HG03159 (cell line): ENCODE measurements around the gene ISCU.

Experiments used
- ATAC-seq: cut with Tn5 transposase; IDR thresholded peaks from one replicate; pipeline ENCODE4 v1.9.1; 2021; ENCODE audit warnings: mild to moderate bottlenecking, moderate library complexity; ENCODE audit not compliant: unreplicated experiment

Gene ISCU

GRCh38 chr12:108562348-108563135 is at the start of gene ISCU:
Gene ISCU (plus strand): TSS chr12:108562596. CDS start chr12:108562623, 27 bp downstream.
- peak; percentile 59 for ATAC-seq

DNA sequence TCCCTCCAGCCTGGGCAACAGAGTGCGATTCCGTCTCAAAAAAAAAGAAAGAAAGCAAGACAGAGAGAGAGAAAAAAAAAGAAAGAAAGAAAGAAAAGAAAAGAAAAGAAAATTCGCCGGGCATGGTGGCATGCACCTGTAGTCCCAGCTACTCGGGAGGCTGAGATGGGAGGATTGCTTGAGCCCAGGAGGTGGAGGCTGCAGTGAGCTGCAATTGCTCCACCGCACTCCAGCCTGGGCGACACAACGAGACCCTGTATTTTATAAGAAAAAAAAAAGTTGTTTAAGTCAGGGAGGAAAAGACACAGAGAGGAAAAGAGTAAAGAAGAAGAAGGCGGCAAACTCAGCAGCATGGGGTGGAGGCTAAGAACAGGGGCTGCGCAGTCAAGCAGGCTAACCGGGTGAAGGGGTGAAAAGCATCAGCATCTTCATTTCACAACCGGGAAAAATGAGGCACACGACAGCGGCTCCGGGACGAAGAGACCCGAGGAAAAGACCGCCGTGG is 47.9 kb upstream of the ISCU start:
- ATAC-seq = no peak

DNA sequence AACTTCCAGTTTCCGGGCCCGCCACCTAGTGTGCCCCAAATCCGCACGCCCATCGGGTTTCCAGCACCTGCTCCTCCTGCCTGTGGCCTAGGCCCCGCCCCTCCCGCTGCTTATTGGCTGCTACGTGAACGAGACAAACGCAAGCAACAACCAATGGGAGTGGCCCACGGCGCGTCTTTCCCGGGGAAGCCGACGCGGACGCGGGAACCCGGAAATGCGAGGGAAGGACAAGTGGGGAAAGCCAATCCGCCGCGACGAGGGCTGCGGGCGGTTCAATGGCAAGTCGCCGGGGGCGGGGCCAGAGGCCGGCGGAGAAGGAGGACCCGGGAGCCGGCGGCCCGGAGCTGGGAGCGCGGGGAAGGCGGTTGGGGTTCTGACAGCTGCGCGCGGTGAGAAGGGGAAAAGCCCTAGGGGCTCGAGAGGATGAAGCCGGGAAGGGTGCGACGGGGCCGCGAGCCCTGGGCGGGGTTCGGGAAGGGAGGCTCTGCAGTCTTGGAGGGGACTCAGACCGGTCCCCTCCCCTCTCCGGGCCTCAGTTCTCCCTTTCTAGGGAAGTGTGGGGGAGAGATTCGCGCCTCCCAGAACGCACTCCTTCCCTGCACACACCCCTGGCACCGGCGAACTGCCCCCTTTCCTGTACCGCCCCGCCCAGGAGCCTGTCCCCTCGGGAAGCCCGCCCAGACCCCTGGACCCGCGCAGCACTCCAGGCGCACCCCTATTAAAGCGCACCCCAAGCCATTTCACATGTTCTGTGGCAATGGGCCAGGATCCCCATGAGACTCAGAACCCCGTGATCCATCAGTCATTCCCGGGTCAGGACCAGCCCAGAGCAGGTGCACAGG is 47.2 kb upstream of the ISCU start, which contains the start of gene FICD:
Gene FICD, plus strand, starts transcription at position 305 of the 842 bp plus-strand sequence. CDS start 1,696 bp downstream, outside the sequence.
- ATAC-seq = peak; percentile 85

DNA sequence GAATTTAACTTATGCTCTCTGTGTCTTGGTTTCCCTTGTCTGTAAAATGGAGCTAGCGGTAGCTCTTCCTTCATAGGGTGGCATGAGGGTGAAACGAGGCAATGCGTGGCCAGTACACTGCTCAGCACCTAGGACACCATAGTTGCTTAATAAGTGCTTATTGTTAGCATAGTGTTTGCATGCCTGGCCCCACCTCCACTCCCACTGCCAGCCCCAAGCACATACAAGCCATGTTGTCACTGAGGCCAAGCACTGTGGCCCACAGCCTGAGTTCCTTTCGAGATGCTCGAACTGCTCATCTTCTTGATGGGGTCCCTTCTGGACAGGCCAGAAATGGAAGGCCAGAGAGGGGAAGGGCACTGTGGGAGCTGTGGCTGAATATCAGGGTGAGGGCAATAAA is 46.5 kb upstream of the ISCU start:
- no peak for ATAC-seq

DNA sequence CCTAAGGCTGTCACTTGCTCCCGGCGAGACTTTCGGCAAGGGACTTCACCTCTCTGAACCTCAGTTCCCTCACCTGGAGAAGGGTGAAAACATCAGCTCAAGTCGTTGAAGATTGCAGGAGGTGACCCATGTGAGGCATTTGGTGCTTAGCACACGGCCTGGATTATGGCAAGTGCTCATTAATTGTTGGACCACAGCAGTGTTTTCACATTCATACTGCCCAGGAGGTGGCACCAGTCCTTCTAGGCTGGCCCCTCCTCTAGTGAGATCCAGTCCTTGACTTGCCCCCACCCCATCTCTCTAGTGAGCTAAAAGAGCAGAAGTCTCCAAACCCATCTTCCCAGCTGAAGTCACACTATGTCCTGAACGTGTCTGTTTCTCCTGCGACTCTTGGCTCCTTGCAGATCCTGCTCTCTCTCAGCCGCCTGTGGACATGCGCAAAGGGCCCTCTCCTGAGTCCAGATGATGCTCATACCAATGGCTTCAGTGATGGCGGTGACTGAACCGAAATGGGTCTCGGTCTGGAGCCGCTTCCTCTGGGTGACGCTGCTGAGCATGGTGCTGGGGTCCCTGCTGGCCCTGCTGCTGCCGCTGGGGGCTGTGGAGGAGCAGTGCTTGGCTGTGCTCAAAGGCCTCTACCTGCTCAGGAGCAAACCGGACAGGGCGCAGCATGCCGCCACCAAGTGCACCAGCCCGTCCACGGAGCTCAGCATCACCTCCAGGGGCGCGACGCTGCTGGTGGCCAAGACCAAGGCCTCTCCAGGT is 45.7 kb upstream of the ISCU start:
- no peak for ATAC-seq

GRCh38 chr12:108517288-108518100 is 44.9 kb upstream of the ISCU start:
- ATAC-seq = no peak

- ATAC-seq = no peak
Measured at GRCh38 chr12:108518101-108518715, 44.2 kb upstream of the ISCU start.

DNA sequence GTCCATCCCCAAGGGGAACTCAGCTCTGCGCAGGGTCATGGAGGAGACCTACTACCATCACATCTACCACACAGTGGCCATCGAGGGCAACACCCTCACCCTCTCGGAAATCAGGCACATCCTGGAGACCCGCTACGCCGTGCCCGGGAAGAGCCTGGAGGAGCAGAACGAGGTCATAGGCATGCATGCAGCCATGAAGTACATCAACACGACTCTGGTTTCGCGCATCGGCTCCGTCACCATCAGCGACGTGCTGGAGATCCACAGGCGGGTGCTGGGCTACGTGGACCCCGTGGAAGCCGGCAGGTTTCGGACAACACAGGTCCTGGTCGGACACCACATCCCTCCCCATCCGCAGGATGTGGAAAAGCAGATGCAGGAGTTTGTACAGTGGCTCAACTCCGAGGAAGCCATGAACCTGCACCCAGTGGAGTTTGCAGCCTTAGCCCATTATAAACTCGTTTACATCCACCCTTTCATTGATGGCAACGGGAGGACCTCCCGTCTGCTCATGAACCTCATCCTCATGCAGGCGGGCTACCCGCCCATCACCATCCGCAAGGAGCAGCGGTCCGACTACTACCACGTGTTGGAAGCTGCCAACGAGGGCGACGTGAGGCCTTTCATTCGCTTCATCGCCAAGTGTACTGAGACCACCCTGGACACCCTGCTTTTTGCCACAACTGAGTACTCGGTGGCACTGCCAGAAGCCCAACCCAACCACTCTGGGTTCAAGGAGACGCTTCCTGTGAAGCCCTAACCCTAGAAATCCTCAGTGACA is 43.5 kb upstream of the ISCU start:
- ATAC-seq = no peak

GRCh38 chr12:108519558-108519957 is 42.8 kb upstream of the ISCU start:
- ATAC-seq = no peak

- ATAC-seq = no peak
Measured at GRCh38 chr12:108523365-108523764, 39.0 kb upstream of the ISCU start.

GRCh38 chr12:108525681-108526080 is 36.7 kb upstream of the ISCU start:
- no peak for ATAC-seq

DNA sequence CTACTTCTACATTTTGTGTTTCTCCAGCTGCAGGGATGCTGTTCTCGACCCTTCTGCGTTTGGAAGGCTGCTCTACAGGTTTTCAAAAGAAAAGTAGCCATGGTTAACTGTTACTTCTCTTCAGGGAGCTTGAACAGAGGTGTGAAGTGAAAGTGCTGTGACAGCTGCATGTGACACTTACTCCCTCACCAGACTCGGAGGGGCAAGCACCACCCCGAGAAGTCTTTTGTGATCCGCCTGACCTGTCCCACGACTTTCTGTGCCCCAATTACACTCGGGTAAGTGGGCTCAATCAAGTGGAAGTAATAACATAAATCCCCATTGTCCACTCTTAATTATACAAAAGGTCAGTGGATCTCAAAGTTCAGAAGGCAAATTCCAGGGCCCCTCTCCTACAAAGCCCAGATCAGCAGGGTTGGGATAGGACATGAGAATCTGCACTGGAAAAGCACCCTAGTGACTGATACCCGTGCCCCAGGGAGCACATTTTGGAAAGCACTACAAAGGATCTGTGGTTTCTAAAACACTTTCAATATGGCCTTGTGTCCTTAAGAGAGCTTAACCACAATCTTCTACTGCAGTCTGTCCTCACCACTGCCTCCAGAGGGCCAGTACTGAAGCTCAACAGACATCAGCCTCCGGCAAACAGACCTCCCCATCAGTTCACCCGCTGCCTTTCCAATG is 35.8 kb upstream of the ISCU start:
- ATAC-seq = no peak

DNA sequence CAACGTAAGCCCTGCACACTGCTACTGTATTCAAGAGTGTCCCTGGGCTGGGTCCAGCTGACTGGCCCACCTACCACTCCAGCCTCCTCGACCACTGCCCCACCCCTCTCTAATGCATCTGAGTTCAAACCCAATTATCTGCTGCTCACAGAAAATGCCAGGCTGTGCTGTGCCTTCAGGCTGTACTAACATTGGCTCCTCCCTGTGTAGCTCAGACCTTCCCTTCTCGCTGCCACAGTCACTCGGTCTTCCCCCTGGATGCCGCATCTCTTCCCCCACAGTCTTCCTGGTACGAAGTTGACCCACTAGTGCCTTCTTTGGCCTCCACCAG is 35.3 kb upstream of the ISCU start:
- no peak for ATAC-seq

DNA sequence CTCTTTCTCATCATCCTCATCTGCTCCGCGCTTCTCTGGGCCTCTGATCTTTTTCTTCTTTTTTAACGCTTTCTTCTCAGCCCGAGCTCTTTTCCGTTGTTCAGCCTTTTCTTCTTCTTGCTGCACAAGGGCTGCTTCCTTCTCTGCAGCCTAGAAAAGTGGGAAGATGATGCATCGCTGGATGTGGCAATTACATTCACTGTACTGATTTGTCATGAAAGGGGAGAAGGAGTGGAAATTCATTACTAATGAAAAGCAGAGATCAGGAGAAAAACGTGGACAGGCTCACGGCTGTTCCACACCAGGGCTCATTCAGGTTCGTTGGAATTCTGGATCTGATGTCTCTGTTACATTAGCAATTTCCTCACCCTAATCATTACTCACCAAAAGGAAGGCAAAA is 32.2 kb upstream of the ISCU start:
- no peak for ATAC-seq

- ATAC-seq = no peak
Measured at GRCh38 chr12:108531929-108532848, 30.2 kb upstream of the ISCU start.

DNA sequence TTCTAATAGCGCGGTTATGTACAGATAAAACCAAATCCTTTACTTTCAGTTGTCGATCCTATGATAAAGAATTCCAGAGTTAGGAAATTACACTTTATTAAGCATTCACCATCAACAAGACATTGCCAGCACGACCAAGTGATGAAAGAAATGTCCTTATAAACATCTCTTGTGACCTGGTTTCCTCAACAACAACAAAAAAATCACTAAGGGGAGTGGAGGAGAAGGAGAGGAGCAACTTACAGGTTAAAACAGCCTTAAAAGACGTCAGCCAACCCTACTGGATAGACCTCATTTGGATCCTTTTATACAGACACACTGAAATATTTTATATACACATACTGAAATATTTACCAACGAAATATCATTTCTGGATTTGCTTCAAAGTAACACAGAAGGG is 24.2 kb upstream of the ISCU start:
- no peak for ATAC-seq

DNA sequence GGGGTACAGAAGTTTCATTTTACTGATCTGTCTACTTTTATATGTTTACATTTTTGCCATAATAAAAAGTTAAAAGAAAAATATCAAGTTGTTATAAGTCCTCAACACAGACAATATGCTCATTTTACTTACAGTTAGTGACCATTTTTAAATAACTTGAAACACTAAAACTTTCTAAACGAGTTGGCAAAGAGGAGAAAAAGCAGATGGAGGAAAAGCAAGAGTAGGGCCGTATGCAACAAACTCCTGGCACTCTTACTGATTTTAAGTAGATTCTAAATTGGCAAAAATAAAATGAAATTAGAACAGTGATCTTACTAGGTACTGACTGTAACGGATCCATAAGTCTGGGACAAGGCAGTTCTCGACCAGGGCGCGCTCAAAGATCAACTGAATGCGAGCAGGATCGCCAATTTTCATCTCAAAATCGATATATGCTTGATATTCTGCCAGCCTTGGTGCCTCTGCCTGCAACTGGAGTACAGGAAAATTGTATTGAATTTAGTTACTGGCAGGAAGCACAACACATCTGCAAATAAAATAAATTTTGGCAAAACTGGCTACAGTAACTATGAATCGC is 23.7 kb upstream of the ISCU start:
- no peak for ATAC-seq
